Calu3 (cell line): Measurements from ENCODE around the gene DIAPH1. TPM values are rescaled to one million over a fixed set of nuclear protein-coding genes. Genes with fewer than 3 reads are reported as not detected.

Experiments used
- BruUV-seq: library from RNA; stranded (reverse); fragments of 400-500 nt; replicated peaks from 2 replicates; lab custom pipeline; 2021; lab: Mats Ljungman, UMichigan
- CTCF ChIA-PET: fragments of 300-600 bp; sonication (Branson Sonifier 250); formaldehyde crosslinking; loops from one replicate; lab custom pipeline; 2022; ENCODE audit warnings: antibody characterized with exemption; lab: Charles Lee
- DNase-seq: peaks from one replicate; pipeline ENCODE4 v3.0.0; 2022
- H3K27ac Mint-ChIP-seq: one replicate; pipeline ENCODE4 v1.8.0; 2022; ENCODE audit warnings: mixed read lengths; ENCODE audit not compliant: unreplicated experiment
- H3K27me3 Mint-ChIP-seq: one replicate; pipeline ENCODE4 v1.8.0; 2022; ENCODE audit warnings: mixed read lengths; ENCODE audit not compliant: unreplicated experiment
- H3K36me3 Mint-ChIP-seq: one replicate; pipeline ENCODE4 v1.8.0; 2022; ENCODE audit warnings: mild to moderate bottlenecking, moderate library complexity, mixed read lengths; ENCODE audit not compliant: insufficient read depth, unreplicated experiment
- H3K4me1 Mint-ChIP-seq: one replicate; pipeline ENCODE4 v1.8.0; 2022; ENCODE audit warnings: mild to moderate bottlenecking, low read depth, mixed read lengths; ENCODE audit not compliant: unreplicated experiment
- H3K4me3 Mint-ChIP-seq: one replicate; pipeline ENCODE4 v1.8.0; 2022; ENCODE audit warnings: mild to moderate bottlenecking, low read depth, moderate library complexity, mixed read lengths; ENCODE audit not compliant: unreplicated experiment
- H3K9me3 Mint-ChIP-seq: one replicate; pipeline ENCODE4 v1.8.0; 2022; ENCODE audit warnings: low read depth, mixed read lengths; ENCODE audit not compliant: unreplicated experiment
- CTCF ChIP-seq: fragments of 200-600 bp; IDR thresholded peaks from one replicate; pipeline ENCODE4 v1.8.0; 2022; ENCODE audit warnings: antibody characterized with exemption; ENCODE audit not compliant: unreplicated experiment
- intact Hi-C: fragments of 100-400 bp; cut with micrococcal nuclease; formaldehyde crosslinking; loops from one replicate; pipeline ENCODE4 v1.10.0; 2022; ENCODE audit not compliant: unreplicated experiment
- total RNA-seq: library from RNA; stranded (reverse); gene quantifications from 2 replicates; pipeline ENCODE4 v1.2.3, GENCODE V29; 2022

The DIAPH1 gene
- total RNA-seq, 1 experiment from 2014 or later = 219 TPM

GRCh38 chr5:141650851-141651727, 32.3 kb upstream of the DIAPH1 start, which contains the start of gene FCHSD1:
TSS of gene FCHSD1 (minus strand) at chr5:141651418. CDS start at chr5:141651368, 50 bp downstream.
- CTCF ChIA-PET = interaction anchor here (0.7 to 1.2 kb wide), 6 partner anchors 9 to 139 kb away, joined by 3 to 5 read pairs (median 3); partner anchors contain the start of gene DIAPH1
- no TSS peak for BruUV-seq
- no peaks in the 10 kb centered on the region for H3K27me3 Mint-ChIP-seq
- peaks cover 29% of the 10 kb centered on the region for H3K36me3 Mint-ChIP-seq
- DNase-seq = peak; percentile 93
- intact Hi-C loops = no loop called here
- peak within 1 kb of the TSS; percentile 59 for H3K27ac Mint-ChIP-seq
- peak within 1 kb of the TSS; percentile 90 for H3K4me3 Mint-ChIP-seq
- TF ChIP-seq CTCF = no peak
- peaks cover 10% of the 10 kb centered on the region for H3K4me1 Mint-ChIP-seq
- no peaks in the 10 kb centered on the region for H3K9me3 Mint-ChIP-seq

- H3K4me3 Mint-ChIP-seq = peak overlapping the region; percentile 90
- BruUV-seq = no TSS peak
- H3K36me3 Mint-ChIP-seq = peaks cover 29% of the 10 kb centered on the region
- H3K4me1 Mint-ChIP-seq = peaks cover 10% of the 10 kb centered on the region
- peak overlapping the region; percentile 59 for H3K27ac Mint-ChIP-seq
- intact Hi-C loops = no loop called here
- no peaks in the 10 kb centered on the region for H3K9me3 Mint-ChIP-seq
- DNase-seq = no peak
- no peaks in the 10 kb centered on the region for H3K27me3 Mint-ChIP-seq
- CTCF ChIA-PET = interaction anchor here (0.7 kb wide), 1 partner anchor 32 kb away, joined by 3 read pairs; no protein-coding TSS in a partner anchor
- TF ChIP-seq CTCF = no peak
These were observed 31.2 kb upstream of the DIAPH1 start for GRCh38 chr5:141649972-141650371.

GRCh38 chr5:141649056-141649688, 30.4 kb upstream of the DIAPH1 start:
- peak overlapping the region; percentile 9 for H3K27ac Mint-ChIP-seq
- BruUV-seq = no TSS peak
- intact Hi-C loops = no loop called here
- no peak overlapping the region for H3K4me3 Mint-ChIP-seq
- H3K9me3 Mint-ChIP-seq = no peaks in the 10 kb centered on the region
- no peak for DNase-seq
- CTCF ChIA-PET = interaction anchor here (0.7 kb wide), 1 partner anchor 32 kb away, joined by 3 read pairs; no protein-coding TSS in a partner anchor
- peaks cover 10% of the 10 kb centered on the region for H3K4me1 Mint-ChIP-seq
- no peak for TF ChIP-seq CTCF
- peaks cover 33% of the 10 kb centered on the region for H3K36me3 Mint-ChIP-seq
- H3K27me3 Mint-ChIP-seq = no peaks in the 10 kb centered on the region

GRCh38 chr5:141647851-141648250, 29.1 kb upstream of the DIAPH1 start:
- CTCF ChIA-PET = no interaction called here
- no peak for TF ChIP-seq CTCF
- BruUV-seq = no TSS peak
- Mint-ChIP-seq H3K27me3 (no peaks in the 10 kb centered on the region), H3K9me3 (no peaks in the 10 kb centered on the region), H3K27ac (no peak overlapping the region), H3K4me3 (no peak overlapping the region), H3K4me1 (peaks cover 10% of the 10 kb centered on the region), H3K36me3 (peaks cover 37% of the 10 kb centered on the region)
- intact Hi-C loops = no loop called here
- no peak for DNase-seq
